OCI-LY7 (cell line): Measurements from ENCODE around the gene ASAP3. TPM values are rescaled to one million over a fixed set of nuclear protein-coding genes. Genes with fewer than 3 reads are reported as not detected.

ENCODE experiments used
- BruUV-seq: library from RNA; stranded (reverse); fragments of 400-500 nt; replicated peaks from 2 replicates; lab custom pipeline; 2021; lab: Mats Ljungman, UMichigan
- CTCF ChIA-PET: fragments of 300-600 bp; sonication (Branson Sonifier 250); formaldehyde crosslinking; loops from one replicate; lab custom pipeline; 2022; ENCODE audit warnings: antibody characterized with exemption; ENCODE audit not compliant: unreplicated experiment; lab: Charles Lee
- POLR2A ChIA-PET: fragments of 300-600 bp; sonication (Branson Sonifier 250); formaldehyde crosslinking; loops from one replicate; lab custom pipeline; 2022; ENCODE audit warnings: antibody characterized with exemption; lab: Charles Lee
- DNase-seq: peaks from one replicate; pipeline ENCODE4 v3.0.0-alpha.2; 2015; ENCODE audit warnings: low spot score
- H2AFZ ChIP-seq: fragments of 200-600 bp; sonication (generic), shearing (Covaris generic); 2 replicates; pipeline ENCODE4 v1.6.1; 2014; ENCODE audit warnings: mild to moderate bottlenecking, antibody characterized with exemption, low read length, moderate library complexity
- H3K27ac ChIP-seq: fragments of 200-600 bp; sonication (generic); 2 replicates; pipeline ENCODE4 v1.5.1; 2014; ENCODE audit warnings: mixed run types, low read depth, mild to moderate bottlenecking, moderate library complexity, low read length, inconsistent platforms; ENCODE audit not compliant: poor library complexity, severe bottlenecking
- H3K36me3 ChIP-seq: fragments of 200-600 bp; sonication (generic); 2 replicates; pipeline ENCODE4 v1.6.1; 2014; ENCODE audit warnings: mild to moderate bottlenecking, antibody characterized with exemption, low read length, moderate library complexity, mixed read lengths; ENCODE audit not compliant: insufficient read depth
- H3K4me1 ChIP-seq: fragments of 200-600 bp; sonication (generic); 2 replicates; pipeline ENCODE4 v1.5.1; 2014; ENCODE audit warnings: mild to moderate bottlenecking, low read length; ENCODE audit not compliant: insufficient read depth, poor library complexity, severe bottlenecking
- H3K4me2 ChIP-seq: fragments of 200-600 bp; sonication (generic); 2 replicates; pipeline ENCODE4 v1.6.1; 2014; ENCODE audit warnings: mild to moderate bottlenecking, low read length
- H3K4me3 ChIP-seq: fragments of 200-600 bp; sonication (generic); 2 replicates; pipeline ENCODE4 v1.5.1; 2014; ENCODE audit warnings: mild to moderate bottlenecking, low read depth, low read length; ENCODE audit not compliant: poor library complexity, severe bottlenecking
- H3K79me2 ChIP-seq: fragments of 200-600 bp; sonication (generic); 2 replicates; pipeline ENCODE4 v1.6.1; 2016; ENCODE audit warnings: low read depth, mild to moderate bottlenecking, low read length, moderate library complexity, mixed read lengths; ENCODE audit not compliant: insufficient read depth
- H3K9me2 ChIP-seq: fragments of 200-600 bp; sonication (generic); 2 replicates; pipeline ENCODE4 v1.6.1; 2016; ENCODE audit warnings: mild to moderate bottlenecking, low read length, mixed read lengths; ENCODE audit not compliant: insufficient read depth
- H3K9me3 ChIP-seq: fragments of 200-600 bp; sonication (generic); 2 replicates; pipeline ENCODE4 v1.6.1; 2014; ENCODE audit warnings: mild to moderate bottlenecking, mixed run types, low read length, mixed read lengths
- H4K20me1 ChIP-seq: fragments of 200-600 bp; sonication (generic); 2 replicates; pipeline ENCODE4 v1.6.1; 2014; ENCODE audit warnings: mild to moderate bottlenecking, antibody characterized with exemption, low read length, moderate library complexity, mixed read lengths; ENCODE audit not compliant: insufficient read depth
- CTCF ChIP-seq: fragments of 200-600 bp; sonication (generic); conservative IDR thresholded peaks from 2 replicates; pipeline ENCODE4 v1.5.1; 2014; ENCODE audit warnings: mild to moderate bottlenecking, antibody characterized with exemption, low read length, moderate library complexity, mixed read lengths
- EZH2phosphoT487 ChIP-seq: fragments of 200-600 bp; sonication (generic); IDR thresholded peaks from 2 replicates; pipeline ENCODE4 v1.6.1; 2018; ENCODE audit warnings: low read depth, borderline replicate concordance, mild to moderate bottlenecking, mixed run types, antibody characterized with exemption, low read length, moderate library complexity, mixed read lengths
- intact Hi-C: fragments of 100-400 bp; cut with micrococcal nuclease; formaldehyde crosslinking; loops from one replicate; pipeline ENCODE4 v1.10.0; 2022; ENCODE audit not compliant: unreplicated experiment
- total RNA-seq, 2 experiments: library from RNA; depleted of rRNA in 1 of 2; stranded (reverse); fragments of >200 nt in 1 of 2; shearing (Covaris generic) in 1 of 2; gene quantifications; 2 replicates each; pipeline ENCODE4 v1.2.3, GENCODE V29; 2014 to 2022

ASAP3 gene
- total RNA-seq, 2 experiments from 2014 or later: 5.9 to 14.9 TPM

DNA sequence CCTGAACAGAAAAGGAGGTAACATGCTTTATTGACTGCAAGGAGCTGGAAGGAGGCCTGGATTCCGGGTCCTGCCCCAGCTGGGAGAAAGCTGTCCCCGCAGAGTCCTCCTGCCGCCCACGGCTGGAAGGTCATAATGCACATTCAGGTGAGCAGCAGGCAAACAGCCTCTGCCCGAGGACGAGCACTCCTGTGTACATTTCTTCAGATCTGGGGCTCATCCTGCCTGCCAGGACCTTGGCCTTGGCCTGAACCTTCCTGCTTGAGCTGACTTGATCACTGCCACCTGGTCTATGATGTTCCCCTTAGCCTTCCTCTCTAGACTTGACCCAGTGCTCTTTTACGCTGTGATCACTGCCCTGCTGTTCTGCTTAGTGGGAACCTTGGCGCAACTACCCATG, 96.5 kb downstream of the ASAP3 start:
- CTCF ChIA-PET: no interaction called here
- no TSS peak for BruUV-seq

GRCh38 chr1:23385119-23385621, 98.8 kb downstream of the ASAP3 start:
- no peak overlapping the region for H3K4me3 ChIP-seq
- no peaks in the 10 kb centered on the region for H3K9me3 ChIP-seq
- H3K79me2 ChIP-seq: no peaks in the 10 kb centered on the region
- no peaks in the 10 kb centered on the region for H3K36me3 ChIP-seq
- ChIA-PET POLR2A (interaction anchor here (0.7 kb wide), 2 partner anchors 31 to 116 kb away, joined by 4 to 5 read pairs; no protein-coding TSS in a partner anchor), CTCF (no interaction called here)
- TF ChIP-seq EZH2phosphoT487 (no peak), CTCF (no peak)
- no peaks in the 10 kb centered on the region for H3K9me2 ChIP-seq
- H3K4me2 ChIP-seq: no peak overlapping the region
- no peak overlapping the region for H3K27ac ChIP-seq
- BruUV-seq: no TSS peak
- intact Hi-C loops: no loop called here
- DNase-seq: no peak
- H2AFZ ChIP-seq: no peak overlapping the region
- H4K20me1 ChIP-seq: no peaks in the 10 kb centered on the region
- peaks cover 4% of the 10 kb centered on the region for H3K4me1 ChIP-seq

More for the DNA sequence above, 96.5 kb downstream of the ASAP3 start:
- Histone ChIP-seq H3K4me2 (no peak overlapping the region), H3K79me2 (no peaks in the 10 kb centered on the region), H4K20me1 (no peaks in the 10 kb centered on the region), H3K9me3 (no peaks in the 10 kb centered on the region), H3K27ac (no peak overlapping the region), H3K4me1 (peaks cover 4% of the 10 kb centered on the region), H3K9me2 (no peaks in the 10 kb centered on the region), H3K36me3 (no peaks in the 10 kb centered on the region), H2AFZ (no peak overlapping the region), H3K4me3 (no peak overlapping the region)
- intact Hi-C loops: no loop called here
- TF ChIP-seq CTCF: no peak
- no peak for TF ChIP-seq EZH2phosphoT487
- no peak for DNase-seq
- POLR2A ChIA-PET: no interaction called here

DNA sequence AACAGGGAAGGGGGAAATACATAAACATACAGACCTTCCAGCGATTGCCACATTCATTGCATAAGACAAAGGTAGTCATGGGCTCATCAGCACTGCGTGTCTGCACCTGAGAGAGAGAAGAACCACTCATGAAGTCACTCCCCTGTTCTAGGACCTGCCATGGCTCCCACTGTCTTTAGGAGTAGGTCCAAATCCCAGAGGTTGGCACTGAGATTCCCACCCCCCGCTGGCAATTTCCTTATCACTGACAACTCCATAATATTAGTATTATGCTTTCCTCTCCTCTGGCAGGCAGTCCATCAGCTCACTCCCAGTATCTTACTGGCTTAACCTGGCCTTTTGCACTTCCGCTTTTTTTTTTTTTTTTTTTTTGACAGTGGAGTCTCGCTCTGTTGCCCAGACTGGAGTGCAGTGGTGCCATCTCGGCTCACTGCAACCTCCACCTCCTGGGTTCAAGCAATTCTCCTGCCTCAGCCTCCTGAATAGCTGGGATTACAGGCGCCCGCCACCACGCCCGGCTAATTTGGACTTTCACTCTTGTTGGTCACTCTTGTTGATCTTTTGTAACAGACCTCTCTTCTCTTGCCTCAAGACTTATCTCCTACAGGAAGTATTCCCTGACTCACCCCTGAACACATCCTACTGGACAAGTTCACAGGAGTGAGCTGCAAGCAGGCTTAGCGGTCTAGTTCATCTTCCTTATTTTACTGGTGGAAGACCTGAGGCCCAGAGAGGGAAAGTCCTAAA, 99.5 kb downstream of the ASAP3 start:
- BruUV-seq: no TSS peak
- TF ChIP-seq EZH2phosphoT487 (no peak), CTCF (no peak)
- no peaks in the 10 kb centered on the region for H3K79me2 ChIP-seq
- H3K27ac ChIP-seq: no peak overlapping the region
- peaks cover 4% of the 10 kb centered on the region for H3K4me1 ChIP-seq
- no peaks in the 10 kb centered on the region for H4K20me1 ChIP-seq
- no peak overlapping the region for H2AFZ ChIP-seq
- H3K4me3 ChIP-seq: no peak overlapping the region
- CTCF ChIA-PET: no interaction called here
- no peak for DNase-seq
- no peaks in the 10 kb centered on the region for H3K36me3 ChIP-seq
- POLR2A ChIA-PET: interaction anchor here (0.7 kb wide), 2 partner anchors 30 to 117 kb away, joined by 4 to 5 read pairs; no protein-coding TSS in a partner anchor
- H3K9me3 ChIP-seq: no peaks in the 10 kb centered on the region
- no peaks in the 10 kb centered on the region for H3K9me2 ChIP-seq
- no peak overlapping the region for H3K4me2 ChIP-seq
- intact Hi-C loops: no loop called here
